OCI-LY7 (cell line): ENCODE results near the gene USP17L18. TPM values are rescaled to one million over a fixed set of nuclear protein-coding genes. Genes with fewer than 3 reads are reported as not detected.
"Not testable (repeated sequence)": the region's sequence is repeated elsewhere in the genome, so short reads cannot be mapped to it uniquely, and the experiment has no call there.

Experiments
- Bru-seq: library from RNA; stranded (reverse); fragments of 400-500 nt; gene quantifications from one replicate; lab custom pipeline; 2021; lab: Mats Ljungman, UMichigan
- BruChase-seq, 2 experiments: library from RNA; stranded (reverse); fragments of 400-500 nt; gene quantifications; one replicate each; lab custom pipeline; 2021; lab: Mats Ljungman, UMichigan
- BruUV-seq: library from RNA; stranded (reverse); fragments of 400-500 nt; replicated peaks from 2 replicates; lab custom pipeline; 2021; lab: Mats Ljungman, UMichigan
- CTCF ChIA-PET: fragments of 300-600 bp; sonication (Branson Sonifier 250); formaldehyde crosslinking; loops from one replicate; lab custom pipeline; 2022; ENCODE audit warnings: antibody characterized with exemption; ENCODE audit not compliant: unreplicated experiment; lab: Charles Lee
- POLR2A ChIA-PET: fragments of 300-600 bp; sonication (Branson Sonifier 250); formaldehyde crosslinking; loops from one replicate; lab custom pipeline; 2022; ENCODE audit warnings: antibody characterized with exemption; lab: Charles Lee
- DNase-seq: peaks from one replicate; pipeline ENCODE4 v3.0.0-alpha.2; 2015; ENCODE audit warnings: low spot score
- H2AFZ ChIP-seq: fragments of 200-600 bp; sonication (generic), shearing (Covaris generic); 2 replicates; pipeline ENCODE4 v1.6.1; 2014; ENCODE audit warnings: mild to moderate bottlenecking, antibody characterized with exemption, low read length, moderate library complexity
- H3K27ac ChIP-seq: fragments of 200-600 bp; sonication (generic); 2 replicates; pipeline ENCODE4 v1.5.1; 2014; ENCODE audit warnings: mixed run types, low read depth, mild to moderate bottlenecking, moderate library complexity, low read length, inconsistent platforms; ENCODE audit not compliant: poor library complexity, severe bottlenecking
- H3K36me3 ChIP-seq: fragments of 200-600 bp; sonication (generic); 2 replicates; pipeline ENCODE4 v1.6.1; 2014; ENCODE audit warnings: mild to moderate bottlenecking, antibody characterized with exemption, low read length, moderate library complexity, mixed read lengths; ENCODE audit not compliant: insufficient read depth
- H3K4me1 ChIP-seq: fragments of 200-600 bp; sonication (generic); 2 replicates; pipeline ENCODE4 v1.5.1; 2014; ENCODE audit warnings: mild to moderate bottlenecking, low read length; ENCODE audit not compliant: insufficient read depth, poor library complexity, severe bottlenecking
- H3K4me2 ChIP-seq: fragments of 200-600 bp; sonication (generic); 2 replicates; pipeline ENCODE4 v1.6.1; 2014; ENCODE audit warnings: mild to moderate bottlenecking, low read length
- H3K4me3 ChIP-seq: fragments of 200-600 bp; sonication (generic); 2 replicates; pipeline ENCODE4 v1.5.1; 2014; ENCODE audit warnings: mild to moderate bottlenecking, low read depth, low read length; ENCODE audit not compliant: poor library complexity, severe bottlenecking
- H3K79me2 ChIP-seq: fragments of 200-600 bp; sonication (generic); 2 replicates; pipeline ENCODE4 v1.6.1; 2016; ENCODE audit warnings: low read depth, mild to moderate bottlenecking, low read length, moderate library complexity, mixed read lengths; ENCODE audit not compliant: insufficient read depth
- H3K9me2 ChIP-seq: fragments of 200-600 bp; sonication (generic); 2 replicates; pipeline ENCODE4 v1.6.1; 2016; ENCODE audit warnings: mild to moderate bottlenecking, low read length, mixed read lengths; ENCODE audit not compliant: insufficient read depth
- H3K9me3 ChIP-seq: fragments of 200-600 bp; sonication (generic); 2 replicates; pipeline ENCODE4 v1.6.1; 2014; ENCODE audit warnings: mild to moderate bottlenecking, mixed run types, low read length, mixed read lengths
- H4K20me1 ChIP-seq: fragments of 200-600 bp; sonication (generic); 2 replicates; pipeline ENCODE4 v1.6.1; 2014; ENCODE audit warnings: mild to moderate bottlenecking, antibody characterized with exemption, low read length, moderate library complexity, mixed read lengths; ENCODE audit not compliant: insufficient read depth
- intact Hi-C: fragments of 100-400 bp; cut with micrococcal nuclease; formaldehyde crosslinking; loops from one replicate; pipeline ENCODE4 v1.10.0; 2022; ENCODE audit not compliant: unreplicated experiment
- long read RNA-seq: library from polyadenylated mRNA; stranded (forward); transcript quantifications from one replicate; pipeline ENCODE4 v2.0.0, GENCODE V29; 2022
- total RNA-seq, 2 experiments: library from RNA; depleted of rRNA in 1 of 2; stranded (reverse); fragments of >200 nt in 1 of 2; shearing (Covaris generic) in 1 of 2; gene quantifications; 2 replicates each; pipeline ENCODE4 v1.2.3, GENCODE V29; 2014 to 2022

The USP17L18 gene
- total RNA-seq (2014; rRNA removed; shearing (Covaris generic)) (not detected in 2 replicates), total RNA-seq (2022) (not detected in 2 replicates), Bru-seq, nascent RNA (not detected), BruChase-seq, experiment 1, labeled RNA remaining after a 6-hour chase (not detected), BruChase-seq, experiment 2, labeled RNA remaining after a 2-hour chase (not detected)
- long read RNA-seq, result 0 reads

- H3K36me3 ChIP-seq, H3K4me2 ChIP-seq, intact Hi-C loops, H3K4me1 ChIP-seq, H4K20me1 ChIP-seq, CTCF ChIA-PET, H2AFZ ChIP-seq, BruUV-seq, H3K4me3 ChIP-seq, H3K9me2 ChIP-seq, H3K79me2 ChIP-seq, POLR2A ChIA-PET, H3K9me3 ChIP-seq, DNase-seq, H3K27ac ChIP-seq: not testable (repeated sequence)
These were observed at the start of gene USP17L18 for GRCh38 chr4:9247953-9248680. Gene USP17L18 (plus strand): TSS chr4:9248630. CDS start chr4:9248630, 0 bp downstream.

GRCh38 chr4:9210357-9210756, 38.1 kb upstream of the USP17L18 start, which contains the start of gene USP17L10:
Gene USP17L10 (plus strand): TSS chr4:9210657. CDS start chr4:9210657, 0 bp downstream.
- H4K20me1 ChIP-seq, H3K36me3 ChIP-seq, H3K4me3 ChIP-seq, H3K9me2 ChIP-seq, H3K27ac ChIP-seq, POLR2A ChIA-PET, H3K4me1 ChIP-seq, H3K4me2 ChIP-seq, CTCF ChIA-PET, H3K79me2 ChIP-seq, DNase-seq, H3K9me3 ChIP-seq, BruUV-seq, intact Hi-C loops, H2AFZ ChIP-seq: not testable (repeated sequence)

GRCh38 chr4:9214701-9215100, 33.7 kb upstream of the USP17L18 start:
- H3K9me3 ChIP-seq, H2AFZ ChIP-seq, H3K79me2 ChIP-seq, H3K27ac ChIP-seq, BruUV-seq, H3K4me3 ChIP-seq, POLR2A ChIA-PET, H3K4me2 ChIP-seq, CTCF ChIA-PET, H3K36me3 ChIP-seq, H4K20me1 ChIP-seq, H3K4me1 ChIP-seq, DNase-seq, H3K9me2 ChIP-seq, intact Hi-C loops: not testable (repeated sequence)

GRCh38 chr4:9215105-9215504, 33.3 kb upstream of the USP17L18 start, which contains the start of gene USP17L11:
Gene USP17L11 (plus strand): TSS chr4:9215405. CDS start chr4:9215405, 0 bp downstream.
- H2AFZ ChIP-seq, H3K9me3 ChIP-seq, H3K9me2 ChIP-seq, POLR2A ChIA-PET, H3K4me2 ChIP-seq, H3K4me1 ChIP-seq, H3K36me3 ChIP-seq, intact Hi-C loops, H3K4me3 ChIP-seq, DNase-seq, H3K79me2 ChIP-seq, H3K27ac ChIP-seq, CTCF ChIA-PET, BruUV-seq, H4K20me1 ChIP-seq: not testable (repeated sequence)

- intact Hi-C loops, H3K4me2 ChIP-seq, H3K36me3 ChIP-seq, H2AFZ ChIP-seq, H3K9me3 ChIP-seq, H4K20me1 ChIP-seq, CTCF ChIA-PET, H3K27ac ChIP-seq, BruUV-seq, H3K79me2 ChIP-seq, POLR2A ChIA-PET, H3K4me1 ChIP-seq, H3K9me2 ChIP-seq, DNase-seq, H3K4me3 ChIP-seq: not testable (repeated sequence)
These were observed 28.6 kb upstream of the USP17L18 start, which contains the start of gene USP17L12 for GRCh38 chr4:9219852-9220251. Gene USP17L12 (plus strand): TSS chr4:9220152. CDS start chr4:9220152, 0 bp downstream.

- H3K27ac ChIP-seq, H3K9me3 ChIP-seq, DNase-seq, H3K4me1 ChIP-seq, CTCF ChIA-PET, H3K4me3 ChIP-seq, intact Hi-C loops, H3K9me2 ChIP-seq, POLR2A ChIA-PET, H3K79me2 ChIP-seq, H4K20me1 ChIP-seq, H3K4me2 ChIP-seq, H2AFZ ChIP-seq, BruUV-seq, H3K36me3 ChIP-seq: not testable (repeated sequence)
These were observed 23.8 kb upstream of the USP17L18 start, which contains the start of gene USP17L13 for GRCh38 chr4:9224596-9224995. Gene USP17L13 (plus strand): TSS chr4:9224896. CDS start chr4:9224896, 0 bp downstream.
